WTC11 (cell line): Measurements from ENCODE around the gene NUDT21. TPM values are rescaled to one million over a fixed set of nuclear protein-coding genes. Genes with fewer than 3 reads are reported as not detected.

ENCODE experiments used
- ATAC-seq: fragments of 200-7000 bp; cut with Tn5 transposase; 2 replicates; pipeline ENCODE4 v1.10.0; 2021; ENCODE audit warnings: mild to moderate bottlenecking, moderate library complexity
- CTCF ChIA-PET: fragments of 300-600 bp; sonication (Branson Sonifier 250); formaldehyde crosslinking; loops from one replicate; lab custom pipeline; 2021; ENCODE audit warnings: antibody characterized with exemption; lab: Charles Lee
- POLR2A ChIA-PET: fragments of 350-600 bp; sonication (Branson Sonifier 250); formaldehyde crosslinking; loops from one replicate; lab custom pipeline; 2021; ENCODE audit warnings: antibody characterized with exemption; lab: Charles Lee
- DNase-seq: peaks from one replicate; pipeline ENCODE4 v3.0.0; 2021; ENCODE audit warnings: low spot score
- H3K27ac Mint-ChIP-seq: 2 replicates; pipeline ENCODE4 v1.8.0; 2021; ENCODE audit warnings: mixed read lengths
- H3K27me3 Mint-ChIP-seq: 2 replicates; pipeline ENCODE4 v1.8.0; 2021; ENCODE audit warnings: low read depth, mild to moderate bottlenecking, moderate library complexity, mixed read lengths
- H3K36me3 Mint-ChIP-seq: 2 replicates; pipeline ENCODE4 v1.8.0; 2021; ENCODE audit warnings: mixed read lengths
- H3K4me1 Mint-ChIP-seq: 2 replicates; pipeline ENCODE4 v1.8.0; 2022; ENCODE audit warnings: mixed read lengths
- H3K4me3 Mint-ChIP-seq: 2 replicates; pipeline ENCODE4 v1.8.0; 2021; ENCODE audit warnings: mild to moderate bottlenecking, moderate library complexity, mixed read lengths
- H3K9me3 Mint-ChIP-seq: 2 replicates; pipeline ENCODE4 v1.8.0; 2021; ENCODE audit warnings: mixed read lengths
- ATF1 ChIP-seq: sonication (generic); formaldehyde crosslinking; IDR thresholded peaks from 2 replicates; pipeline ENCODE4 v1.8.1; 2023; ENCODE audit warnings: mild to moderate bottlenecking, moderate library complexity, missing genetic modification reagents
- ATF2 ChIP-seq: sonication (generic); formaldehyde crosslinking; IDR thresholded peaks from 2 replicates; pipeline ENCODE4 v1.8.1; 2022; ENCODE audit warnings: low read depth, missing genetic modification reagents, borderline replicate concordance
- ATF3 ChIP-seq: sonication (generic); formaldehyde crosslinking; conservative IDR thresholded peaks from 2 replicates; pipeline ENCODE4 v1.8.1; 2022; ENCODE audit warnings: mild to moderate bottlenecking, missing genetic modification reagents
- ETV6 ChIP-seq: sonication (generic); formaldehyde crosslinking; IDR thresholded peaks from 2 replicates; pipeline ENCODE4 v1.8.1; 2022; ENCODE audit warnings: mild to moderate bottlenecking, missing genetic modification reagents
- FOXJ3 ChIP-seq: sonication (generic); formaldehyde crosslinking; IDR thresholded peaks from 2 replicates; pipeline ENCODE4 v1.9.0; 2021; ENCODE audit warnings: missing genetic modification reagents, mild to moderate bottlenecking, borderline replicate concordance
- JAZF1 ChIP-seq: fragments of 250-450 bp; sonication (Bioruptor Pico); IDR thresholded peaks from 2 replicates; pipeline ENCODE4 v1.9.0; 2021; ENCODE audit warnings: moderate library complexity, mild to moderate bottlenecking, inconsistent platforms
- JUN ChIP-seq: sonication (generic); formaldehyde crosslinking; IDR thresholded peaks from 2 replicates; pipeline ENCODE4 v1.8.0; 2023; ENCODE audit warnings: mild to moderate bottlenecking, missing genetic modification reagents
- KAT7 ChIP-seq: sonication (generic); formaldehyde crosslinking; IDR thresholded peaks from 2 replicates; pipeline ENCODE4 v1.8.1; 2023; ENCODE audit warnings: missing genetic modification reagents, mild to moderate bottlenecking, borderline replicate concordance
- MAX ChIP-seq: sonication (generic); formaldehyde crosslinking; IDR thresholded peaks from 2 replicates; pipeline ENCODE4 v1.8.0; 2022; ENCODE audit warnings: mild to moderate bottlenecking, missing genetic modification reagents
- MXD4 ChIP-seq: fragments of 250-450 bp; sonication (Bioruptor Pico); IDR thresholded peaks from 2 replicates; pipeline ENCODE4 v1.8.0; 2021; ENCODE audit warnings: mild to moderate bottlenecking, moderate library complexity, borderline replicate concordance
- NR1H2 ChIP-seq: sonication (generic); formaldehyde crosslinking; IDR thresholded peaks from 2 replicates; pipeline ENCODE4 v1.9.0; 2021; ENCODE audit warnings: mild to moderate bottlenecking, moderate library complexity, missing genetic modification reagents
- NR2C2 ChIP-seq: sonication (generic); formaldehyde crosslinking; IDR thresholded peaks from 2 replicates; pipeline ENCODE4 v1.8.0; 2022; ENCODE audit warnings: mild to moderate bottlenecking, missing genetic modification reagents
- OVOL2 ChIP-seq: fragments of 250-450 bp; sonication (Bioruptor Pico); IDR thresholded peaks from 2 replicates; pipeline ENCODE4 v1.9.0; 2021; ENCODE audit warnings: mild to moderate bottlenecking, borderline replicate concordance
- PRRX2 ChIP-seq: fragments of 250-450 bp; sonication (Bioruptor Pico); IDR thresholded peaks from 2 replicates; pipeline ENCODE4 v1.8.0; 2021; ENCODE audit warnings: mild to moderate bottlenecking
- RELA ChIP-seq: sonication (generic); formaldehyde crosslinking; IDR thresholded peaks from 2 replicates; pipeline ENCODE4 v1.8.1; 2022; ENCODE audit warnings: missing genetic modification reagents, mild to moderate bottlenecking, borderline replicate concordance
- SMAD4 ChIP-seq: sonication (generic); formaldehyde crosslinking; IDR thresholded peaks from 2 replicates; pipeline ENCODE4 v1.8.0; 2022; ENCODE audit warnings: mild to moderate bottlenecking, missing genetic modification reagents
- TEAD4 ChIP-seq: sonication (generic); formaldehyde crosslinking; IDR thresholded peaks from 2 replicates; pipeline ENCODE4 v1.8.0; 2022; ENCODE audit warnings: mild to moderate bottlenecking, missing genetic modification reagents
- TP53 ChIP-seq: sonication (generic); formaldehyde crosslinking; IDR thresholded peaks from 2 replicates; pipeline ENCODE4 v1.8.1; 2023; ENCODE audit warnings: mild to moderate bottlenecking, missing genetic modification reagents
- USF1 ChIP-seq: sonication (generic); formaldehyde crosslinking; IDR thresholded peaks from 2 replicates; pipeline ENCODE4 v1.8.0; 2022; ENCODE audit warnings: mild to moderate bottlenecking, missing genetic modification reagents
- ZNF138 ChIP-seq: sonication (generic); formaldehyde crosslinking; conservative IDR thresholded peaks from 2 replicates; pipeline ENCODE4 v1.8.1; 2022; ENCODE audit warnings: mild to moderate bottlenecking, moderate library complexity, missing genetic modification reagents
- ZNF263 ChIP-seq: sonication (generic); formaldehyde crosslinking; IDR thresholded peaks from 2 replicates; pipeline ENCODE4 v1.8.1; 2022; ENCODE audit warnings: low read depth, mild to moderate bottlenecking, moderate library complexity, missing genetic modification reagents
- ZNF423 ChIP-seq: fragments of 250-450 bp; sonication (Bioruptor Pico); IDR thresholded peaks from 2 replicates; pipeline ENCODE4 v2.1.2; 2022; ENCODE audit warnings: mild to moderate bottlenecking, moderate library complexity
- ZNF425 ChIP-seq: fragments of 250-450 bp; sonication (Bioruptor Pico); conservative IDR thresholded peaks from 2 replicates; pipeline ENCODE4 v1.9.0; 2021; ENCODE audit warnings: mild to moderate bottlenecking
- total RNA-seq: library from RNA; stranded (reverse); gene quantifications from 3 replicates; pipeline ENCODE4 v1.2.3, GENCODE V29; 2021

The NUDT21 gene
- total RNA-seq, 1 experiment from 2014 or later = 263 TPM

- peaks cover 40% of the 10 kb centered on the region for H3K36me3 Mint-ChIP-seq
- ChIA-PET POLR2A (no interaction called here), CTCF (interaction anchor here (0.6 kb wide), 1 partner anchor 47 kb away, joined by 4 read pairs; no protein-coding TSS in a partner anchor)
- TF ChIP-seq MXD4 (CRISPR knock-in tag) = no peak
- no peak for TF ChIP-seq ATF2
- TF ChIP-seq SMAD4 (CRISPR knock-in tag) = no peak
- TF ChIP-seq TEAD4 = no peak
- TF ChIP-seq ZNF263 (CRISPR knock-in tag) = no peak
- no peak for TF ChIP-seq KAT7 (CRISPR knock-in tag)
- no peak for TF ChIP-seq ETV6 (CRISPR knock-in tag)
- TF ChIP-seq TP53 (CRISPR knock-in tag) = no peak
- no peak for TF ChIP-seq NR2C2 (CRISPR knock-in tag)
- no peak for TF ChIP-seq MAX (CRISPR knock-in tag)
- no peak for TF ChIP-seq OVOL2
- no peak for TF ChIP-seq NR1H2 (CRISPR knock-in tag)
- TF ChIP-seq ATF1 (CRISPR knock-in tag) = no peak
- TF ChIP-seq USF1 (CRISPR knock-in tag) = no peak
- no peak for TF ChIP-seq ZNF423 (CRISPR knock-in tag)
- H3K27me3 Mint-ChIP-seq = no peaks in the 10 kb centered on the region
- no peak overlapping the region for H3K4me3 Mint-ChIP-seq
- ATAC-seq (no peak), DNase-seq (no peak)
- peaks cover 18% of the 10 kb centered on the region for H3K4me1 Mint-ChIP-seq
- no peaks in the 10 kb centered on the region for H3K9me3 Mint-ChIP-seq
- no peak overlapping the region for H3K27ac Mint-ChIP-seq
Observed at GRCh38 chr16:56447286-56447685, 3.8 kb downstream of the NUDT21 start.

- no peak for DNase-seq
- no peak for TF ChIP-seq FOXJ3 (CRISPR knock-in tag)
- TF ChIP-seq JAZF1 (CRISPR knock-in tag) = no peak
- no peak for TF ChIP-seq ATF3
- no peak for TF ChIP-seq JUN
- no peak for TF ChIP-seq PRRX2 (CRISPR knock-in tag)
- TF ChIP-seq ZNF425 (CRISPR knock-in tag) = no peak
- TF ChIP-seq MAX (CRISPR knock-in tag) = no peak
- TF ChIP-seq ZNF138 = no peak
- no peak for TF ChIP-seq RELA (CRISPR knock-in tag)
- Mint-ChIP-seq H3K9me3 (no peaks in the 10 kb centered on the region), H3K36me3 (peaks cover 63% of the 10 kb centered on the region), H3K4me1 (no peaks in the 10 kb centered on the region), H3K27me3 (no peaks in the 10 kb centered on the region), H3K27ac (no peak overlapping the region), H3K4me3 (no peak overlapping the region)
- POLR2A ChIA-PET = no interaction called here
- CTCF ChIA-PET = no interaction called here
- no peak for ATAC-seq
Observed at GRCh38 chr16:56438038-56438437, 13.1 kb downstream of the NUDT21 start.
